Left colon (tissue), 2 donors: ENCODE results near the gene IGFN1. TPM values are rescaled to one million over a fixed set of nuclear protein-coding genes. Genes with fewer than 3 reads are reported as not detected.
"Not testable (repeated sequence)": the region's sequence is repeated elsewhere in the genome, so short reads cannot be mapped to it uniquely, and the experiment has no call there.

Source experiments
- ATAC-seq: fragments of 200-7000 bp; cut with Tn5 transposase; one replicate; pipeline ENCODE4 v1.9.1; 2020; ENCODE audit warnings: mild to moderate bottlenecking, moderate library complexity
- DNase-seq, 2 donors: peaks; one replicate each; pipeline ENCODE4 v3.0.0-alpha.2; 2020
- intact Hi-C, 2 donors: fragments of 100-400 bp; cut with DNase I in 1 of 2; cut with micrococcal nuclease in 1 of 2; formaldehyde crosslinking; loops; one replicate each; pipeline versions ENCODE4 v1.11.2 to v1.14.0; 2022; cut with DNase I, micrococcal nuclease
- total RNA-seq, 2 donors: library from RNA; stranded (reverse); fragmentation: NEBNext Ultra II Directional; extraction: Animal tissue kit (Norgen Biotek cat#: 25700); gene quantifications; one replicate each; pipeline ENCODE4 v1.2.1, GENCODE V29; 2021
- donor health status: DM: no; HTN: no; CAD: no.
- donor health status: DM: yes; HTN: yes; CAD: no.

IGFN1 gene
- total RNA-seq, 2 donors from 2014 or later = 0.39 TPM; not detected in 1

DNA sequence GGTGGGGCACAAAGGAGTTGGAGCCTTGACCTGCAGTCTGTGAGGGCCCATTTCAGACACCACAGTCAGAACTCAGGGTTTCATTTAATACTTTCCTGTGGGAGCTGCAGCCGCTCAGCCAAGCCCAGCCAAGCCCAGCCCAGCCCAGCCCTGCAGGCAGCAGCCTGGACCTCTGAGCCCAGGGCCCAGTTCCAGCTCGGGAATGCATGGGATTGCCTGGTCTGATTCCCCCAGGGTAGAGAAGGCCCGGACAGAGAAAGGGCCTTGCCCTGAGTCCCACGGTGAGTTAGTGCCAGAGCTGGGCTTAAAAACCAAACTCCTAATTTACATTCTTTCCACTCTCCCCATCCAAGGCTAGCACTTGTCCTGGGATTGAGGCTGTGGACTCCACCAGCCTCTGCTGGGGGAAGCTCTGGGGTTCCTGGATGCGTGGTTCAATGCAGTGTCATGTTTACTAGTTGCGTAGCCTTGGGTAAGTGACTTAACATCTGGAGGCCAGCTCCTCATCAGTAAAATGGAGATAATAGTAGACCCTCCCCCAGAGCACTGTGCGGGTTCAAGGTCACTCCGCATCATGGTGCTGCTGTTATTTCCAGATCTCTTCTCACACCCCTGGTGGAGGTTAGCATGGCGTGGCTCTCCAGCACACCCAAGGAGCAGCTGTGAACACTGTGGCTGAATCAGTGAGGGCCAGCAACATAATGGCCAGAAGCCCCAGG, 63.4 kb downstream of the IGFN1 start:
- ATAC-seq (no peak), DNase-seq (no peak)
- intact Hi-C loops = loop anchor here (5.0 kb wide), 1 partner anchor 108 kb away; no protein-coding TSS in a partner anchor

DNA sequence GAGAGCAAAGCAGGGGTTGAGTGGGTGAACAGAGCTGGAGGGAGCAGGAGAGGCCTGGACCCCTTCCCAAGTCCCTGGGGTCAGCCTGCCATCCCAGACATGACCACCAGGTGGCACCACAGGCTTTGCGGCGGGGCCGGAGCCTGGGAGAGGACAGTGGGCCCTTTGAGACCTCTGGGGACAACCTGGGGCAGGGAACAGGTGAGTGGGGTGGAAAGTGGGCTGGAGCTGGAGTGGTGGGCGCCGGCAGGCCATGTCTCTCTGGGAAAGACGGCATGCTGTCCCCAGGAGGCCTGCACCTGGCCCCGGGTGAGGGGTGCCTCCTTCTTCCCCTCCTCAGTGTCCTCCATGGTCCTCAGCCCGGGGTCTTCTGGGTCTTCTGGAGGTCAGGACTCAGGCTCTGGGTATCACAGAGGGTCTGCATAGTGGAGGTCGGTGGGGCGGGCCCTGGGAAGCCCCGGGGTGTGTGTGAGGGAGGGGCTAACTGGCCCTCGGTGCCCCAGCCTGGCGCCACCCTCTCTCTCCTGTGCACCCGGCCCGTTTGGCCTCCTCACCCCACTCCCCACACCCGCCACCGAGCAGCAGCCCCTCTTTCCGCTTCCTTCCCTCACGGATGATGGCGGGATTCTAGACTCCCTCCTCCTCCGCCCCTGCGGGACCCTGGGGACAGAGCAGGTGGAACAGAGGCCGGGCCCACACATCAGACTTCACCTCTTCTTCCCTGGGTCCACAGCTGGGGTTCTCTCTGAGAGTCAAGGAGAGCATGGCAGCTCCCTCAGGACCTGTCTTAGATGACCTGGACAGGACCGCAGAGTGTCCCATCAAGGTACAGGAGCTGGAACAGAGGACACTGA, 64.2 kb downstream of the IGFN1 start:
- peak in 1 of 2 donors; percentile 70 for DNase-seq
- ATAC-seq = peak; percentile 72
- intact Hi-C loops = loop anchor here (5.0 kb wide), 1 partner anchor 107 kb away; no protein-coding TSS in a partner anchor

GRCh38 chr1:201255479-201256362, 65.1 kb downstream of the IGFN1 start:
- ATAC-seq (no peak), DNase-seq (no peak)
- intact Hi-C loops = no loop called here

DNA sequence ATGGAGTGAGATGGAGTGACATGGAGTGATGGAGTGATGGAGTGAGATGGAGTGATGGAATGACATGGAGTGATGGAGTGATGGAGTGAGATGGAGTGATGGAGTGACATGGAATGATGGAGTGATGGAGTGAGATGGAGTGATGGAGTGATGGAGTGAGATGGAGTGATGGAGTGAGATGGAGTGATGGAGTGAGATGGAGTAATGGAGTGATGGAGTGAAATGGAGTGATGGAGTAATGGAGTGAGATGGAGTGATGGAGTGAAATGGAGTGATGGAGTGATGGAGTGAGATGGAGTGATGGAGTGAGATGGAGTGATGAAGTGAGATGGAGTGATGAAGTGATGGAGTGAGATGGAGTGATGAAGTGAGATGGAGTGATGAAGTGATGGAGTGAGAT, 67.5 kb downstream of the IGFN1 start:
- intact Hi-C loops, ATAC-seq: not testable (repeated sequence)

DNA sequence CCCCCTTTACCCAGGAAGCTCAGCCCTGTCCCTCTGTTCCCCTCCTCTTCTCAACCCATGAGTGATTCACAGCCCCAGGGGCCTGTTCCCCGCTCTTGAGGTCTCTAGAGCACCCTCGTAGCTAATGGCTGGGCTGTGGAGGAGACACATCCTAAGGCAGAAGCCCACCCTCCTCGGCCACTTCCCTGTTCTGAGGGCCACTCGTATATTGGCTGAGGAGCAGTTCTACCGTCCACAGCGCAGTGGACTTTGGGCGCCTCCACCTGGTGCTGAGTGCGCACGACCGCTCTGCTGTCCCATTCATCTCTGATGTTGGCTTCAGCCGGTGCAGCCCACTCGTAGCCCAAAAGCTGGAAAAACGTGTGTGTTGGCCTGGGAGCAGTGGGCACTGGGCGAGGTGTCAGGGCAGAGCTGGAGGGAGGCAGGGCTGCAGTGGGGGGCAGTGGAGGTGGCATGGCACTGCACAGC, 68.2 kb downstream of the IGFN1 start:
- intact Hi-C loops = no loop called here
- DNase-seq (no peak), ATAC-seq (no peak)

More for the DNA sequence above, 67.5 kb downstream of the IGFN1 start:
- not testable (repeated sequence) for DNase-seq

- DNase-seq (peak in 1 of 2 donors; percentile 34), ATAC-seq (peak; percentile 86)
- intact Hi-C loops = no loop called here
Observed at GRCh38 chr1:201259476-201260235, 69.0 kb downstream of the IGFN1 start.

- intact Hi-C loops = no loop called here
- ATAC-seq (peak; percentile 43), DNase-seq (no peak)
Observed at GRCh38 chr1:201260236-201260590, 69.6 kb downstream of the IGFN1 start.

- DNase-seq = no peak
- intact Hi-C loops = no loop called here
- no peak for ATAC-seq
Observed at GRCh38 chr1:201260648-201261311, 70.2 kb downstream of the IGFN1 start.

- ATAC-seq (no peak), DNase-seq (no peak)
- intact Hi-C loops = no loop called here
Observed at GRCh38 chr1:201261771-201262547, 71.3 kb downstream of the IGFN1 start.

DNA sequence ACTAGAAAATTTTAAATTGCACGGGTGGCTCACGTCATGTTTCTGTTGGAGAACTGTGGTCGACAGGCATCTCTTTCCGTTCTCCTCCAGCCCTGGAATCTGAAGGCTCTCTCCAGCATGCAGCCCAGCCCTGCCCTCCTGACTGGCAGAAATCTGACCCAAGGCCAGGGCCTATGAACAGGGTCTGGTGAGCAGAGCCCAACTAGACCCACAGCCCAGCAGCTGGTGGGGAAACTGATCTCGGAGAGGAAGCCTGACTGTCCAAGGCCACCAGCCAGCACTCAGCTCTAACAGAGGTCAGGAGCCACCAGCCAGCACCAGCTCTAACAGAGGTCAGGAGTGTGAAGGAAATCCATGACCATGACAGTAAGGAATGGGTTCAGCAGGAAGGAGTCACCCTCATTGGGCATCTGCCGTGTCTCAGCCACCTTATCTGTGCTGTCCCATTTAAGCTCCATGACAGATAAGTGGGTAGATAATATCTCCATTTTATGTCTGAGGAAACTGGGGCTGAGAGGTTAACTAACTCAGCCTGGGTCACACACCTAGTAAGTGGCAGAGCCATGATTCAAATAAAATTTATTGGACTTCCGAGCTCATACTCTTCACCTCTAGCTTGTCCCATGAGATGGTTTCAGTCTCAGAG, 72.5 kb downstream of the IGFN1 start:
- ATAC-seq = no peak
- DNase-seq = no peak
- intact Hi-C loops = no loop called here

GRCh38 chr1:201264072-201264471, 73.4 kb downstream of the IGFN1 start:
- DNase-seq (no peak), ATAC-seq (no peak)
- intact Hi-C loops = no loop called here

DNA sequence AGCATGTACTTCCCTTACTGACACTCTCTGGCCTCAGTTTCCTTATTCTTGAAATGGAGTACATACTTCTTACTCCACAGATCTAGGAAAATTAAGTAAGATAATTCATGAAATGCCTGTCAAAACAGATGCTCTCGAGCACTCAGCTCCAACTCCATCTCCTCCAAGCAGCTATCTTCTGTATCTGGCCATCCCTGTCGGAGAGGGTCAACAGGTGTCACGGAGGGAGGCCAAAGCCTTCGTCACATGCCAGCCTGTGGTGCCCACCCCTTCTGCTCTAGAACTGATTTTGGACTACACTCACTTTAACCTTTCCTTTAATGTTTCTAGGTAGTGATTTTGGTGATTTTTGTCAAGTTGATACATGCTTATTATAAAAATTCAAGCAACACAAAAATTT, 73.9 kb downstream of the IGFN1 start:
- DNase-seq = no peak
- no peak for ATAC-seq
- intact Hi-C loops = no loop called here

GRCh38 chr1:201265756-201266155, 75.1 kb downstream of the IGFN1 start:
- DNase-seq = no peak
- ATAC-seq = no peak
- intact Hi-C loops = no loop called here

DNA sequence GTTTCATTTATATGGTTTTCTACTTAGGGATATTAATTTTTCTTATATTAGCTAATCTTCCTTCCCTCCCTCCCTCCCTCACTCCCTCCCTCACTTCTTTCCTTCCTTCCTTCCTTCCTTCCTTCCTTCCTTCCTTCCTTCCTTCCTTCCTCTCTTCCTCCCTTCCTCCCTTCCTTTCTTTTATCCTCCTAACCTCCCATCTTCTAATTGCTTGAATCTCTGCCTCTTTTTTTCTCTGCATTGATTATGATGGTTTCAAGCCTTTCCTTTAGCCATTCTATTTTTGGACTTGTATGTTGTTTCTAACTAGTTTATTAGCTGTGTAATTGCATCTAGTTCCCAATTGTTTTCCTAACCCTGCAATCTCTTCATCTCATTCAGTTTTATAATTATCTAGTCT, 75.7 kb downstream of the IGFN1 start:
- intact Hi-C loops = no loop called here
- no peak for DNase-seq
- ATAC-seq = no peak

DNA sequence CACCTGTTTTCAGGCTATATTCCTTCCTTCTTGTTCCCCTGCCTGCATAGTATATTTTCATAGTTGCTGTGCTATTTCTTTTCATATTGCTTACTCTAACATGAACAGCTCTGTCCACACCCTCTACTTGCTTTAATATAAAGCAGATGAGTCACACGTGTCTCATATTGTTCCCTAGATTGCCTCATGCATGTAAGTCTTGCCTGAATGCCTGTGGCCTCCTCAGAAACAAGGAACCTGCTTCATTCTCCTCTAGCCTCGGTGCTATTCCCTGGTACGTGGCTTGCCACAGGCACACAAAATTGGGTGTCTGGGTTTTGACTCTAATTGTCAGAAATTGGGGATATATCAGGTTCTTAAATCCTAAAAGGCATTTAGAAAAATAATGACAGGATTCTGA, 76.2 kb downstream of the IGFN1 start:
- DNase-seq = no peak
- intact Hi-C loops = no loop called here
- ATAC-seq = peak; percentile 96

DNA sequence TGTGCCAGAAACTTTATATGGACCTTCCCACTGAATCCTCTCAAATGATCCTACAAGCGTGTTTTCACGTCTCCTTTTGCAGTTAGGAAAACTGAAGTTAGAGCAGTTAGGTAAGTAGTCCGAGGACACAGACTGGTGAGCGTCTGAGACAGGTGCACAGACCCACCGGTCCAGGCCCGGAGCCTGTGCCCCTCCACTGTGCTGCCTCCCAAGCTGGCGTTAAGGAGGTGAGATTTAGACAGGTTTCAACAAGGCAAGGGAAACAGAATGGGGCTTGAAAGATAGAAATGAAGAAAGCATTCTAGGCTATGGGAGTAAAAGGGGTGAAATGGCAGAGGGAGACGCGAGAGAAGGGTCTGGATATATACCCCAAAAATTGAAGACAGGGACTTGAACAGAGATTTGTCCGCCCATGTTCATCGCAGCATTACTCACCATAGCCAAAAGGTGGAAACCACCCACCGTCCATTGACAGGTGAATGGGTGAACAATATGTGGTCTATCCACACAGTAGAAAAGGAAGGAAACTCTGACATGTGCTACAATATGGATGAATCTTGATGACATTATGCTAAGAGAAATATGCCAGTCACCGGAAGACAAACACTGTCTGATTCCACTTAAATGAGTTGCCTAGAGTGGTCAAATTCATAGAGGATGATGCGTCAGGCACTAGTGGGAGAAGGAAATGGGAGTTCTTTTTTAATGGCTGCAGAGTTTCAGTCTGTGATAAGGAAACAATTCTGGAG, 77.0 kb downstream of the IGFN1 start:
- no peak for ATAC-seq

More for the DNA sequence above, 77.0 kb downstream of the IGFN1 start:
- intact Hi-C loops = no loop called here
- DNase-seq = no peak
